Breast epithelium (tissue), 3 donors: ENCODE measurements around the gene ZNF226.

Experiments
- POLR2AphosphoS5 ChIP-seq, 3 donors: sonication (generic); formaldehyde crosslinking; IDR thresholded peaks; one replicate each; pipeline ENCODE4 v1.6.1; 2017; ENCODE audit warnings: antibody characterized with exemption in 3 of 3
- TF ChIP-seq, protein P1 (sequence below), 3 donors: fragments of 450-650 bp; IDR thresholded peaks; one replicate each; pipeline ENCODE4 v1.5.1; 2016 to 2017; ENCODE audit warnings: antibody characterized with exemption in 3 of 3, mild to moderate bottlenecking in 3 of 3, moderate library complexity in 3 of 3

DNA sequence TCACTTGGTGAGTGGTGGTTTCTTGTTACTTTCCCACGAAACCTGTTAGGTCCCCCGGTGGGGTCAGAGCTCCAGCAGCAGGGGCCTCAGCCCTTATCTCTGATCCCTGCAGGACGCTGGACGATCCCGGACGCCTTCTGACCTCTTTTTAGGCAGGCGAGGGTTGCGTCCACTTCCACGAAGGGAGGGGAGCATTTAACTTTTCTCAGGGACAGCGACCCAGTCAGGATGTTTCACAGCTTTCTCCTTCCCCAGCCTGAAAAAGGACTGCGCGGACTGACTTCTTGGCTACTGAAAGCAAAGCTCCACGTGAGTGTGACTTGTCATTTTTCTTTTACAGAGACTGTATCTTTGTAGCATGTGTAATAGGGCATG lies 22.9 kb upstream of the ZNF226 start:
- TF ChIP-seq, protein P1, sequence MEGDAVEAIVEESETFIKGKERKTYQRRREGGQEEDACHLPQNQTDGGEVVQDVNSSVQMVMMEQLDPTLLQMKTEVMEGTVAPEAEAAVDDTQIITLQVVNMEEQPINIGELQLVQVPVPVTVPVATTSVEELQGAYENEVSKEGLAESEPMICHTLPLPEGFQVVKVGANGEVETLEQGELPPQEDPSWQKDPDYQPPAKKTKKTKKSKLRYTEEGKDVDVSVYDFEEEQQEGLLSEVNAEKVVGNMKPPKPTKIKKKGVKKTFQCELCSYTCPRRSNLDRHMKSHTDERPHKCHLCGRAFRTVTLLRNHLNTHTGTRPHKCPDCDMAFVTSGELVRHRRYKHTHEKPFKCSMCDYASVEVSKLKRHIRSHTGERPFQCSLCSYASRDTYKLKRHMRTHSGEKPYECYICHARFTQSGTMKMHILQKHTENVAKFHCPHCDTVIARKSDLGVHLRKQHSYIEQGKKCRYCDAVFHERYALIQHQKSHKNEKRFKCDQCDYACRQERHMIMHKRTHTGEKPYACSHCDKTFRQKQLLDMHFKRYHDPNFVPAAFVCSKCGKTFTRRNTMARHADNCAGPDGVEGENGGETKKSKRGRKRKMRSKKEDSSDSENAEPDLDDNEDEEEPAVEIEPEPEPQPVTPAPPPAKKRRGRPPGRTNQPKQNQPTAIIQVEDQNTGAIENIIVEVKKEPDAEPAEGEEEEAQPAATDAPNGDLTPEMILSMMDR (IDR thresholded peaks at IDR 0.05): no peak
- no peak for TF ChIP-seq POLR2AphosphoS5 (IDR thresholded peaks at IDR 0.05)
